Endodermal cell (in vitro differentiated cells): ENCODE results near the gene FMC1. TPM values are rescaled to one million over a fixed set of nuclear protein-coding genes. Genes with fewer than 3 reads are reported as not detected.
A peak's percentile ranks its signal among the peaks of the same experiment; 100 is the strongest.

Source experiments
- DNase-seq: peaks from one replicate; pipeline ENCODE4 v3.0.0-alpha.2; 2017
- H3K27ac ChIP-seq: 2 replicates; pipeline ENCODE4 v1.5.1; 2013; ENCODE audit warnings: mild to moderate bottlenecking, low read depth, low read length, moderate library complexity
- H3K27me3 ChIP-seq: 2 replicates; pipeline ENCODE4 v1.6.1; 2013; ENCODE audit warnings: mild to moderate bottlenecking, low read length, moderate library complexity; ENCODE audit not compliant: insufficient read depth, control insufficient read depth, poor library complexity, severe bottlenecking
- H3K36me3 ChIP-seq: 2 replicates; pipeline ENCODE4 v1.7.0; 2013; ENCODE audit warnings: mild to moderate bottlenecking, low read length, moderate library complexity; ENCODE audit not compliant: control insufficient read depth, insufficient read depth
- H3K4me1 ChIP-seq: one replicate; pipeline ENCODE4 v1.7.0; 2013; ENCODE audit warnings: low read length; ENCODE audit not compliant: control insufficient read depth, insufficient read depth
- H3K4me3 ChIP-seq: 2 replicates; pipeline ENCODE4 v1.5.1; 2013; ENCODE audit warnings: mild to moderate bottlenecking, low read length, moderate library complexity
- H3K9ac ChIP-seq: 2 replicates; pipeline ENCODE4 v1.6.1; 2013; ENCODE audit warnings: mild to moderate bottlenecking, low read length, moderate library complexity; ENCODE audit not compliant: poor library complexity, severe bottlenecking; ENCODE audit errors: extremely low read depth
- H3K9me3 ChIP-seq: 2 replicates; pipeline ENCODE4 v1.6.1; 2013; ENCODE audit warnings: mild to moderate bottlenecking, low read length, moderate library complexity; ENCODE audit not compliant: control insufficient read depth
- H3K27ac Mint-ChIP-seq: 2 replicates; pipeline ENCODE4 v1.8.0; 2020; ENCODE audit warnings: mixed read lengths
- H3K27me3 Mint-ChIP-seq: 2 replicates; pipeline ENCODE4 v1.8.0; 2021; ENCODE audit warnings: mild to moderate bottlenecking, mixed read lengths; ENCODE audit not compliant: insufficient read depth
- H3K36me3 Mint-ChIP-seq: 2 replicates; pipeline ENCODE4 v1.8.0; 2020; ENCODE audit warnings: low read depth, mixed read lengths
- H3K4me1 Mint-ChIP-seq: 2 replicates; pipeline ENCODE4 v1.8.0; 2020; ENCODE audit warnings: mixed read lengths
- H3K4me3 Mint-ChIP-seq: 2 replicates; pipeline ENCODE4 v1.8.0; 2020; ENCODE audit warnings: mild to moderate bottlenecking, moderate library complexity, mixed read lengths
- H3K9me3 Mint-ChIP-seq: 2 replicates; pipeline ENCODE4 v1.8.0; 2020; ENCODE audit warnings: mild to moderate bottlenecking, mixed read lengths
- WGBS, 2 experiments: methylation state at CpG; one replicate each; pipeline versions ENCODE4 v1.1.5 to v1.1.7; 2013; ENCODE audit warnings: missing lambda C conversion rate in 2 of 2, mixed read lengths in 1 of 2; ENCODE audit not compliant: insufficient coverage in 1 of 2, insufficient read length in 1 of 2; 5-methylcytosine and 5-hydroxymethylcytosine counted together
- total RNA-seq, 2 donors: library from RNA; stranded (reverse); fragmentation: NEBNext Ultra II Directional in 1 of 2; extraction: Animal tissue kit (Norgen Biotek cat#: 25700) in 1 of 2; gene quantifications; 2 replicates in 1 of 2; 3 replicates in 1 of 2; pipeline ENCODE4 v1.2.1, GENCODE V29; 2021
- TF ChIP-seq, protein P1 (sequence below): fragments of 200-600 bp; sonication (generic); conservative IDR thresholded peaks from 2 replicates; pipeline ENCODE4 v1.5.0; 2021; ENCODE audit warnings: antibody characterized with exemption, mild to moderate bottlenecking

The FMC1 gene
- total RNA-seq, 2 donors from 2014 or later: 10.8 to 17.1 TPM

DNA sequence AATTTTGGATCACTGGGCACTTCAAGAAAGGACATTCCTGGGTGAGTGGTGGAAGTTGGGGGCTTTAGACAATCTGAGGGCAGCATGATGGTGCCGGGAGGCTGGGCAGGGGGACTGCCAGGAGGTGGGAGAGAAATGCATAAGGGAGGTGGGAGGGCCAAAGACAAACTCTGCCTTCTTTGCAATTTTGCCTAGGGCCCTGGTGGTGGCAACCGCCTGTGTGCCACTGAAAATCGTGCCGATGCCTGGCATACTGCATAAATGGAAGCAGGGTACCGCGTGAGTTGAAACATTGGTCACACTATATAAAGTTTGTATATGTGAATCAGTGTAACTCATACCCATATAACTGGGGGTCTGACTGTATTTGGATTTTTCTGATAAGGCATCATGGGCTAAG, 21.8 kb downstream of the FMC1 start:
- Histone ChIP-seq H3K27me3 (no peaks in the 10 kb centered on the region), H3K4me3 (peak overlapping the region; percentile 95), H3K9ac (no peak overlapping the region), H3K4me1 (peaks cover 9% of the 10 kb centered on the region), H3K9me3 (no peaks in the 10 kb centered on the region), H3K27ac (no peak overlapping the region), H3K36me3 (peaks cover 39% of the 10 kb centered on the region)
- H3K9me3 Mint-ChIP-seq: peaks cover 5% of the 10 kb centered on the region
- H3K27ac Mint-ChIP-seq: peak overlapping the region; percentile 80
- H3K27me3 Mint-ChIP-seq: no peaks in the 10 kb centered on the region
- TF ChIP-seq, protein P1, sequence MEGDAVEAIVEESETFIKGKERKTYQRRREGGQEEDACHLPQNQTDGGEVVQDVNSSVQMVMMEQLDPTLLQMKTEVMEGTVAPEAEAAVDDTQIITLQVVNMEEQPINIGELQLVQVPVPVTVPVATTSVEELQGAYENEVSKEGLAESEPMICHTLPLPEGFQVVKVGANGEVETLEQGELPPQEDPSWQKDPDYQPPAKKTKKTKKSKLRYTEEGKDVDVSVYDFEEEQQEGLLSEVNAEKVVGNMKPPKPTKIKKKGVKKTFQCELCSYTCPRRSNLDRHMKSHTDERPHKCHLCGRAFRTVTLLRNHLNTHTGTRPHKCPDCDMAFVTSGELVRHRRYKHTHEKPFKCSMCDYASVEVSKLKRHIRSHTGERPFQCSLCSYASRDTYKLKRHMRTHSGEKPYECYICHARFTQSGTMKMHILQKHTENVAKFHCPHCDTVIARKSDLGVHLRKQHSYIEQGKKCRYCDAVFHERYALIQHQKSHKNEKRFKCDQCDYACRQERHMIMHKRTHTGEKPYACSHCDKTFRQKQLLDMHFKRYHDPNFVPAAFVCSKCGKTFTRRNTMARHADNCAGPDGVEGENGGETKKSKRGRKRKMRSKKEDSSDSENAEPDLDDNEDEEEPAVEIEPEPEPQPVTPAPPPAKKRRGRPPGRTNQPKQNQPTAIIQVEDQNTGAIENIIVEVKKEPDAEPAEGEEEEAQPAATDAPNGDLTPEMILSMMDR: peak; percentile 10
- H3K4me3 Mint-ChIP-seq: peak overlapping the region; percentile 97
- 88% methylated on average over 3 to 6 of the region's 6 CpGs for WGBS, 2 experiments
- H3K4me1 Mint-ChIP-seq: peaks cover 16% of the 10 kb centered on the region
- DNase-seq: no peak
- peaks cover 29% of the 10 kb centered on the region for H3K36me3 Mint-ChIP-seq

DNA sequence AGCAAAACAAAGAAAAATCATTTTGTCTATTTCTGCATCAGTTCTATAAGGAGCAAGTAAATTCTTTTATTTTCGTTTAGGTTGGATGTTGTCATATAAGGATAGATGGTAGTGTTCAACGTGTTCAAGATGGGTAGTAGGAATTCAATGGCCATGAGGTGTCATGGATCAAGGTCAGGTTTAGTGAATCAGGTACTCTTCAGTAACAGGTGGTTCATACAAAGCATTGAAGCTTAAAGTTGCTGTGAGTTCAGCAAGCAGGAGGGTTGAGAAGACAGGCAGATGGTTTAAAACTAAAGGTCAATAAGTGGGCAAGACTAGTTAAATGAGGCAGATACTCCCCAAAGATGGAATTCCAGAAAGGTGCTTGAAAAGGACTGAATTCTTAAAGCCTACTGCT, 24.2 kb downstream of the FMC1 start:
- TF ChIP-seq, protein P1: no peak
- Histone ChIP-seq H3K36me3 (peaks cover 42% of the 10 kb centered on the region), H3K27ac (no peak overlapping the region), H3K4me3 (no peak overlapping the region), H3K9me3 (no peaks in the 10 kb centered on the region), H3K4me1 (peaks cover 12% of the 10 kb centered on the region), H3K27me3 (no peaks in the 10 kb centered on the region), H3K9ac (no peak overlapping the region)
- peaks cover 30% of the 10 kb centered on the region for H3K4me1 Mint-ChIP-seq
- H3K4me3 Mint-ChIP-seq: no peak overlapping the region
- H3K9me3 Mint-ChIP-seq: peaks cover 5% of the 10 kb centered on the region
- H3K36me3 Mint-ChIP-seq: peaks cover 32% of the 10 kb centered on the region
- no peak overlapping the region for H3K27ac Mint-ChIP-seq
- no peaks in the 10 kb centered on the region for H3K27me3 Mint-ChIP-seq
- WGBS, 2 experiments: 75 to 88% methylated on average over 1 to 2 of the region's 2 CpGs
- no peak for DNase-seq

DNA sequence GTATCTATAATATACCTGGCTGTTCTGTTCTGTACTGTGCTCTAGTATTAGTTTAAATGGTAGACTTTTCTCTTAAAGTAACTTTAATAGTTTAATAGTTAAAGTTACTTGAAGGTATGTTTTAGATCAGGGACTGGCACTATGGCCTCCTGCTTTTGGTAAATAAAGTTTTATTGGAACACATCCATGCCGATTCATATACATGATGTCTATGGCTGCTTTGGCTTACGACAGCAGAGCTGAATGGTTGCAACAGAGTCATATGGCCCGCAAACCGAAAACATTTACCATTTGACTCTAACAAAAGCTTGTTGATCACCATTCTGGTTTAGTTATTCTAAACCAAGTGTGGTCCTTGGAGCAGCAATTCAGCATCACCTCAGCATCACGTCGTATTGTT, 25.3 kb downstream of the FMC1 start:
- Histone ChIP-seq H3K4me1 (peaks cover 18% of the 10 kb centered on the region), H3K36me3 (peaks cover 42% of the 10 kb centered on the region), H3K27me3 (no peaks in the 10 kb centered on the region), H3K27ac (no peak overlapping the region), H3K9ac (no peak overlapping the region), H3K9me3 (no peaks in the 10 kb centered on the region), H3K4me3 (no peak overlapping the region)
- H3K27me3 Mint-ChIP-seq: no peaks in the 10 kb centered on the region
- H3K4me3 Mint-ChIP-seq: no peak overlapping the region
- H3K9me3 Mint-ChIP-seq: peaks cover 5% of the 10 kb centered on the region
- TF ChIP-seq, protein P1: no peak
- peaks cover 32% of the 10 kb centered on the region for H3K36me3 Mint-ChIP-seq
- 93 to 96% methylated on average over 6 of the region's 6 CpGs for WGBS, 2 experiments
- DNase-seq: no peak
- H3K27ac Mint-ChIP-seq: no peak overlapping the region
- peaks cover 37% of the 10 kb centered on the region for H3K4me1 Mint-ChIP-seq
